Activated CD4-positive, alpha-beta T cell treated with anti-CD3 and anti-CD28 coated beads, Interleukin-2, amount 50 U/mL, for 48 hours (primary cell): Measurements from ENCODE around the gene THOC6.

Experiments used
- DNase-seq, 2 experiments: peaks; one replicate each; pipeline ENCODE4 v3.0.0-alpha.2; 2020

Gene THOC6

GRCh38 chr16:3017794-3018506 lies 5.9 kb upstream of the THOC6 start, which contains the start of gene CLDN6:
CLDN6 (minus strand) TSS chr16:3018183; CDS start chr16:3016021, 2,162 bp downstream.
- DNase-seq = peak; percentile 43 to 55

GRCh38 chr16:3019594-3020246 lies 4.1 kb upstream of the THOC6 start:
- no peak for DNase-seq

- peak; percentile 74 to 76 for DNase-seq
These were observed 3.6 kb upstream of the THOC6 start, which contains the start of gene TNFRSF12A for GRCh38 chr16:3020247-3020603. TNFRSF12A (plus strand) TSS chr16:3020368; CDS start chr16:3020398, 30 bp downstream.

- peak; percentile 51 to 62 for DNase-seq
These were observed 3.0 kb upstream of the THOC6 start for GRCh38 chr16:3020604-3021448.

GRCh38 chr16:3021449-3022207 lies 2.2 kb upstream of the THOC6 start:
- peak; percentile 87 to 90 for DNase-seq

GRCh38 chr16:3022208-3022683 lies 1.6 kb upstream of the THOC6 start:
- peak; percentile 93 to 95 for DNase-seq

- DNase-seq = peak in 1 of 2 experiments; percentile 39
These were observed 986 bp upstream of the THOC6 start for GRCh38 chr16:3022684-3023414.

- peak in 1 of 2 experiments; percentile 50 for DNase-seq
These were observed 493 bp upstream of the THOC6 start for GRCh38 chr16:3023415-3023668.

- no peak for DNase-seq
These were observed 1.5 kb downstream of the THOC6 start for GRCh38 chr16:3025032-3026002.

GRCh38 chr16:3026003-3026378 lies 2.2 kb downstream of the THOC6 start:
- DNase-seq = no peak

- DNase-seq = no peak
These were observed 3.0 kb downstream of the THOC6 start for GRCh38 chr16:3026609-3027488.

- DNase-seq = no peak
These were observed 3.6 kb downstream of the THOC6 start for GRCh38 chr16:3027489-3027795.

GRCh38 chr16:3027983-3028715 lies 4.3 kb downstream of the THOC6 start:
- DNase-seq = peak; percentile 91 to 92

- no peak for DNase-seq
These were observed 5.0 kb downstream of the THOC6 start for GRCh38 chr16:3028716-3029319.

GRCh38 chr16:3029491-3030221 lies 5.8 kb downstream of the THOC6 start:
- peak; percentile 66 to 72 for DNase-seq

GRCh38 chr16:3030222-3031212 lies 6.7 kb downstream of the THOC6 start:
- no peak for DNase-seq

- no peak for DNase-seq
These were observed 8.8 kb downstream of the THOC6 start for GRCh38 chr16:3032624-3033023.
